ENCODE results near the gene CCDC192. TPM values are rescaled to one million over a fixed set of nuclear protein-coding genes. Genes with fewer than 3 reads are reported as not detected.

CCDC192 gene
- total and polyA plus RNA-seq, 2 of the 4 experiments (the other 2 are of a cell fraction): not detected

DNA sequence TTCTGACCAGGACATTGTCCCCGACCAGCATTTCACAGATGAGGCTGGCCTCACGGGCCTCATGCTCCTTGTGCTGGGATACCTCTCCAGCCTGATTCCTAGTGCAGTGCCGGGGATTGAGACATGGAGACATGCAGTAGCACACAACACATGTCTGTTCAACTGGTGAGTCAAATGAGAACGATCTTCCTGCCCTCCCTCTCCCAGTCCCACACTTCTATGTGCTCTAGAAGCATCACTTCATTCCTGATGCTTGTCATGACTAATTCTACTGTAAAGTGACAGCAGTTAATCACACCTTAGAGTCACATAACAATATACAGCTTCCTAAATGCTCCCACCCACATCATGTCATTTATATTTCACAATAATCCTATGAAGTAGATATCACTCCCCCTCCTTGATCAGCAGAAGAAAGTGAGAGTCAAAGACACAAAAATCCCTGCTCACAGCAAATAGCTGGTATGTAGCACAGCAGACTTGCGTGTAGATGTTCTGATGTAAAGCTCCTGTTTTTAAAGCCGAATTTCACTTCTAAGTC is 101.8 kb downstream of the CCDC192 start:
- no peak overlapping the region; the same call in 2 of the 3 replicates for H2BK15ac ChIP-seq (ENCODE audit: low read depth, low read length)
- no peak overlapping the region for H4K5ac ChIP-seq (ENCODE audit: low read depth, low read length)
- no peak overlapping the region for H3K4me2 ChIP-seq (ENCODE audit: low read depth, low read length)
- H3K14ac ChIP-seq (replicated peaks; ENCODE audit: low read depth, low read length): no peak overlapping the region
- ChIA-PET CTCF (no interaction called here), POLR2A (ENCODE audit: unreplicated experiment) (no interaction called here)
- H3K4me3 ChIP-seq (ENCODE audit: insufficient read depth, low read depth, low read length): no peak overlapping the region
- BruUV-seq (replicated peaks): no TSS peak
- no peak overlapping the region for H3K27ac ChIP-seq (ENCODE audit: insufficient read depth, low read length)
- H2AFZ ChIP-seq (replicated peaks; ENCODE audit: low read length, poor library complexity): peak overlapping the region; percentile 63
- peak overlapping the region in 1 of 2 experiments; percentile 0; a peak in 1 of 4 replicates for H4K8ac ChIP-seq (ENCODE audit: low read depth in 2 of 2, low read length in 2 of 2)
- 0 out of 2 replicates have a peak overlapping the region, but pooled peaks have one; percentile 13 for H3K23ac ChIP-seq (ENCODE audit: low read depth, low read length)
- no peaks in the 10 kb centered on the region for H4K20me1 ChIP-seq (ENCODE audit: insufficient read depth, low read length)
- dilution Hi-C loops (cut with HindIII; ENCODE audit: low sequenced_read_pairs, unreplicated experiment): no loop called here
- no peaks in the 10 kb centered on the region for H3K27me3 ChIP-seq (ENCODE audit: control insufficient read depth, insufficient read depth, low read length)
- peaks cover 6% of the 10 kb centered on the region; the same call in 1 of the 2 replicates for H3K9me1 ChIP-seq (ENCODE audit: insufficient read depth, low read length)
- no peaks in the 10 kb centered on the region for H3K79me1 ChIP-seq (ENCODE audit: low read depth in 1 of 2, low read length in 2 of 2)
- 77% methylated on average over 3 of the region's 6 CpGs; no CpG with 5 or more reads in 1 of the 2 experiments for WGBS, 2 experiments (ENCODE audit: extremely low coverage in 2 of 2, insufficient read length in 1 of 2)
- no peaks in the 10 kb centered on the region for H3K9me3 ChIP-seq (ENCODE audit: control insufficient read depth, insufficient read depth, low read length)
- peak; percentile 61 for DNase-seq
- no peak overlapping the region for H3K18ac ChIP-seq (ENCODE audit: low read depth, low read length)
- peak overlapping the region; percentile 36; the same call in 1 of the 2 replicates for H3K4ac ChIP-seq (ENCODE audit: low read depth, low read length)
- TF ChIP-seq CEBPB (IDR thresholded peaks at IDR 0.05; ENCODE audit: low read depth, low read length): peak; percentile 64
- no peak for TF ChIP-seq SMC3 (IDR thresholded peaks at IDR 0.05; ENCODE audit: low read depth, low read length)
- TF ChIP-seq ELK1 (IDR thresholded peaks at IDR 0.05; ENCODE audit: borderline replicate concordance, low read depth, low read length): no peak
- peak; percentile 9; the same call in 1 of the 2 replicates for TF ChIP-seq FOS (IDR thresholded peaks at IDR 0.05; ENCODE audit: low read depth, low read length)
- H2BK120ac ChIP-seq (ENCODE audit: low read depth, low read length): peak overlapping the region; percentile 55; the same call in 1 of the 2 replicates
- no peak overlapping the region for H2AK9ac ChIP-seq (replicated peaks; ENCODE audit: low read depth, low read length, poor library complexity)
- intact Hi-C loops (cut with micrococcal nuclease): no loop called here
- in situ Hi-C loops (cut with MboI; ENCODE audit: low sequenced_read_pairs): no loop called here
- no peak overlapping the region for H3K56ac ChIP-seq (ENCODE audit: extremely low read depth, insufficient read depth, low read length)
- H4K91ac ChIP-seq (ENCODE audit: insufficient read depth, low read depth, low read length): no peak overlapping the region; the same call in 1 of the 2 replicates
- H2BK5ac ChIP-seq (ENCODE audit: low read depth, low read length, poor library complexity, severe bottlenecking): no peak overlapping the region
- peak overlapping the region; percentile 7; the same call in 1 of the 2 replicates for H2BK20ac ChIP-seq (ENCODE audit: low read depth, low read length)
- ATAC-seq (ENCODE audit: low read depth): peak; percentile 28; the same call in 1 of the 2 replicates
- no peaks in the 10 kb centered on the region for H3K36me3 ChIP-seq (ENCODE audit: control insufficient read depth, insufficient read depth, low read length)
- H3K9ac ChIP-seq (ENCODE audit: low read depth, low read length): no peak overlapping the region
- peak overlapping the region; percentile 10; the same call in 1 of the 2 replicates for H2AK5ac ChIP-seq (ENCODE audit: low read depth, low read length)
- H3K4me1 ChIP-seq (ENCODE audit: control insufficient read depth, insufficient read depth, low read length): peaks cover 9% of the 10 kb centered on the region

Data from IMR-90 (cell line).